ENCODE data around the gene LTO1.

Gene LTO1

GRCh38 chr11:69674886-69675714 lies at the start of gene LTO1:
TSS of gene LTO1 (minus strand) at chr11:69675353. CDS start at chr11:69675239, 114 bp downstream.
- peak within 1 kb of the TSS; percentile 90 for H3K4me3 Mint-ChIP-seq
- ATAC-seq: peak; percentile 89
- no peaks in the 10 kb centered on the region for H3K9me3 Mint-ChIP-seq
- peaks cover 33% of the 10 kb centered on the region for H3K4me1 Mint-ChIP-seq
- H3K27ac Mint-ChIP-seq: peak within 1 kb of the TSS; percentile 92
- peak; percentile 98 for DNase-seq
- peaks cover 17% of the 10 kb centered on the region for H3K36me3 Mint-ChIP-seq (ENCODE audit: low read depth)
- peaks cover 4% of the 10 kb centered on the region for H3K27me3 Mint-ChIP-seq

DNA sequence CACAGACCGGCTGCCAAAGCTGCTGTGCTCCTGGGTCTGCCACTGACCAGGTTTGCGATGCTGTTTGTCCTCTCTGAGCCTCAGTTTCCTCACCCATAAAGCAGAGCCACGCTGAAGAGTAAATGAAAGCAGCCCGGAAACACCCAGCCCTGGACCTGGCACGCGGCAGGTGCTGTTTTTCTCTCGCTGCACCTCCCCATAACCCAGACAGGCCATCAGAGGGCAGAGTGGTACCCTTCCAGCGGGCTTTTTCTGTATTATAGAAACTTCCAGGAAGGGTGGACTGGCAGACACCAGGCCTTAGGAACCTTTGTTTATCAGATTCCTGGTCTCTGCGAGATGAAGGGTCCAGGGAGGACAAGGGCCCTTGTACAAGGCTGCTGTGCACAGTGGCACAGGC lies 46.6 kb upstream of the LTO1 start:
- Mint-ChIP-seq H3K27ac (no peak overlapping the region), H3K9me3 (no peaks in the 10 kb centered on the region), H3K4me1 (no peaks in the 10 kb centered on the region), H3K36me3 (ENCODE audit: low read depth) (no peaks in the 10 kb centered on the region), H3K27me3 (peaks cover 71% of the 10 kb centered on the region), H3K4me3 (no peak overlapping the region)
- DNase-seq (no peak), ATAC-seq (no peak)

- H3K4me3 Mint-ChIP-seq: no peak overlapping the region
- no peak for ATAC-seq
- H3K27me3 Mint-ChIP-seq: peaks cover 68% of the 10 kb centered on the region
- no peak overlapping the region for H3K27ac Mint-ChIP-seq
- no peaks in the 10 kb centered on the region for H3K4me1 Mint-ChIP-seq
- DNase-seq: no peak
- H3K36me3 Mint-ChIP-seq (ENCODE audit: low read depth): no peaks in the 10 kb centered on the region
- H3K9me3 Mint-ChIP-seq: no peaks in the 10 kb centered on the region
These were observed 46.0 kb upstream of the LTO1 start for GRCh38 chr11:69721106-69721505.

- H3K4me1 Mint-ChIP-seq: no peaks in the 10 kb centered on the region
- peaks cover 56% of the 10 kb centered on the region for H3K27me3 Mint-ChIP-seq
- no peak for ATAC-seq
- H3K4me3 Mint-ChIP-seq: no peak overlapping the region
- H3K9me3 Mint-ChIP-seq: no peaks in the 10 kb centered on the region
- no peak overlapping the region for H3K27ac Mint-ChIP-seq
- no peaks in the 10 kb centered on the region for H3K36me3 Mint-ChIP-seq (ENCODE audit: low read depth)
- no peak for DNase-seq
These were observed 43.8 kb upstream of the LTO1 start for GRCh38 chr11:69718912-69719311.

DNA sequence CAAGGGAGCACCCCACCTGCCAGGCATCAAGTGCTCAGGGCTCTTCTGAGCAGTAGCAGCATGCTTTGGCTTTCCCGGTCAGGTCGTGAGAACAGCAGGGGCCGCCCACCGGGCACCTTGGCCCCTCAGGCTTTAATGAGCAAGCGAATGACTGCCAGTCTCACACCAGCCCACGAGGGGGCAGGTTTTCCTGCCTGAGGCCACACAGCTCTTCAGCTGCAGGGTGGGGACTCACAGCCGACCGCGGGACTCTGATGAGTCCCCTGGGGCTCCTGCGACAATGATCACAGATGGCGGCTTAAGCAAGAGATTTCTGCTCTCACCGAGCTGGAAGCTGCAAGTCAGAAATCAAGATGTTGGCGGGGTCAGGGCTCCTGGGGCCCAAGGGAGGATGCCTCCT lies 43.0 kb upstream of the LTO1 start:
- H3K4me1 Mint-ChIP-seq: no peaks in the 10 kb centered on the region
- no peak overlapping the region for H3K4me3 Mint-ChIP-seq
- H3K27ac Mint-ChIP-seq: no peak overlapping the region
- H3K36me3 Mint-ChIP-seq (ENCODE audit: low read depth): no peaks in the 10 kb centered on the region
- no peaks in the 10 kb centered on the region for H3K9me3 Mint-ChIP-seq
- ATAC-seq (peak; percentile 43), DNase-seq (peak; percentile 26)
- peaks cover 49% of the 10 kb centered on the region for H3K27me3 Mint-ChIP-seq

DNA sequence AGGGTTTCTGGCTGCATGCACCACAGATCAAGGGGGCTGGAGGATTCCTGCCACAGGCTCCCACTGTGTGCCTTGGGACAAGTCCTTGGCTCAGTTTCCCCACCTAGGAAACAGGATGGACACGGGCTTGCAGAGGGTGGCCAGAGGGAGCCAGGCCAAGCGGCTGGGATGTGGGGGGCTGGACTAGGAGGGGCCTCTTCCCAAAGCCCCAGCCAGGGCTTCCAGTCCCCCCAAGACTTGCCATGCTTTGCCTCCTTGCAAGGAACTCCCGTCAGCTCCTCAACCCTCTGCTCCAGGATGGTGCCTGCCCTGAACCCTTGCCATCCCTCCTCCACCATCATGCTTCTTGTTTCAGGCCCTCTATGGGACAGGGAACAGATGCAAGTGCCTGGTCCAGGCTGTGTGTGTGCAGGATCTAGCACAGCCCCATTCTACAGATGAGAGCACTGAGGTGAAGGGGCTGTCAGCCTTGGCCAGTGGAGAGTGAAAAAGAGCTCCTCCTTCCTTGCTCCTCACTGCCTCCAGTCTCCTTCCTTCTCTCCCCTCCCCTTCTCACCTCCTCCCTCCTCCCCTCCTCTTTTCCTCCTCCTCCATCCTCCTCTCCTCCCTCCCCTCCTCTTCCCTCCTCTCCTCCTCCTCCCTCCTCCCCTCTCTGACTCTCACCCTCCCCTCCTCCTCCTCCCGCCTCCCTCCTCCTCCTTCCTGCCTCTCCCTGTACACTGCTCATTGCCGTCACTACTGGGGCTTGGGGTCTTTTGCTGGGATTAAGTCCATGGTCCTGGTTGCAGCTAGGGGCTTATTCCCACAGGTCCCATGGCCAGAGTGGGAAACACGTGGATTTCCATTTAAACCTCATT lies 42.0 kb upstream of the LTO1 start:
- H3K27me3 Mint-ChIP-seq: peaks cover 42% of the 10 kb centered on the region
- peaks cover 3% of the 10 kb centered on the region for H3K4me1 Mint-ChIP-seq
- H3K4me3 Mint-ChIP-seq: no peak overlapping the region
- ATAC-seq: no peak
- no peak for DNase-seq
- H3K27ac Mint-ChIP-seq: no peak overlapping the region
- no peaks in the 10 kb centered on the region for H3K36me3 Mint-ChIP-seq (ENCODE audit: low read depth)
- no peaks in the 10 kb centered on the region for H3K9me3 Mint-ChIP-seq

DNA sequence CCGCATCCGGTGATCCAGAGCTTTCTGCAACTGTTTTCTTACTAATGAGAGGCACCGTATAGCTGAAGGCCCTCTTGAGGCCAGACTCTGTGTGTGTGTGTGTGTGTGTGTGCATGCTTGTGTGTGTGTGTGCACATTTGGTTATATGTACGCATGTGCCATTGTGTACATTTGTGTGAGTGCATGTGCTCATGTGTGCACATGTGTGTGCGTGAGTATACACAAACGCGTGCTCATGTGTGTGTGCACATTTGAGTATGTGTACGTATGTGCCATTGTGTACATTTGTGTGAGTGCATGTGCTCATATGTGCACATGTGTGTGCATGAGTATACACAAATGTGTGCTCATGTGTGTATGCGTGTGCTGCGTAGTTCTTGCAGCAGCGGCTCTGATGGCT lies 40.9 kb upstream of the LTO1 start:
- no peak for DNase-seq
- H3K9me3 Mint-ChIP-seq: no peaks in the 10 kb centered on the region
- H3K4me3 Mint-ChIP-seq: no peak overlapping the region
- H3K4me1 Mint-ChIP-seq: peaks cover 9% of the 10 kb centered on the region
- ATAC-seq: no peak
- H3K27me3 Mint-ChIP-seq: peaks cover 39% of the 10 kb centered on the region
- H3K36me3 Mint-ChIP-seq (ENCODE audit: low read depth): no peaks in the 10 kb centered on the region
- no peak overlapping the region for H3K27ac Mint-ChIP-seq

GRCh38 chr11:69715446-69715845 lies 40.3 kb upstream of the LTO1 start:
- Mint-ChIP-seq H3K27ac (no peak overlapping the region), H3K4me1 (peaks cover 9% of the 10 kb centered on the region), H3K36me3 (ENCODE audit: low read depth) (no peaks in the 10 kb centered on the region), H3K9me3 (no peaks in the 10 kb centered on the region), H3K27me3 (peaks cover 34% of the 10 kb centered on the region), H3K4me3 (no peak overlapping the region)
- DNase-seq (no peak), ATAC-seq (no peak)

GRCh38 chr11:69711822-69712801 lies 37.0 kb upstream of the LTO1 start:
- peak overlapping the region; percentile 46 for H3K4me3 Mint-ChIP-seq
- H3K36me3 Mint-ChIP-seq (ENCODE audit: low read depth): no peaks in the 10 kb centered on the region
- no peak for ATAC-seq
- peaks cover 15% of the 10 kb centered on the region for H3K27me3 Mint-ChIP-seq
- peak; percentile 11 for DNase-seq
- no peak overlapping the region for H3K27ac Mint-ChIP-seq
- H3K4me1 Mint-ChIP-seq: peaks cover 9% of the 10 kb centered on the region
- H3K9me3 Mint-ChIP-seq: no peaks in the 10 kb centered on the region

- Mint-ChIP-seq H3K27ac (no peak overlapping the region), H3K27me3 (peaks cover 35% of the 10 kb centered on the region), H3K36me3 (ENCODE audit: low read depth) (no peaks in the 10 kb centered on the region), H3K4me1 (peaks cover 13% of the 10 kb centered on the region), H3K4me3 (no peak overlapping the region), H3K9me3 (no peaks in the 10 kb centered on the region)
- DNase-seq (no peak), ATAC-seq (no peak)
These were observed 33.7 kb upstream of the LTO1 start for GRCh38 chr11:69708736-69709401.

DNA sequence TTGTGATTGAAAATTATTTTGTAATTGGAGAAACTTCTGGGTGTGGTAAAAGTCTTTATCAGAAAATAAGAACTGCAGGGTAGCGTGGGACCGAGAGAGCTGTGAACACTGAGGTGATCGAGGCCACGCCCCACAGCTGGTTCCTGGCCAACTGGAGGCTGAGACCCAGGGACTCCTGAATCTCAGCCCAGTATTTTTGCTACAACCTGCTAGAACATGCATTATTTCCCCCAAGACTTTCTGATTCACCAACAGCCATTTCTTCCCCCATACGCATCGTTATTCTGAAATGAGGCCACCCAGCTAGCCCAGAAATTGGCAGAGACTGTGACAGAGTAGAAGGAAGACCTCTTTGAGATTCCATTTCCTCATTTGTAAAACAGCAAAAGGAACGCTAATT lies 32.0 kb upstream of the LTO1 start:
- ATAC-seq (no peak), DNase-seq (no peak)
- no peak overlapping the region for H3K4me3 Mint-ChIP-seq
- no peak overlapping the region for H3K27ac Mint-ChIP-seq
- no peaks in the 10 kb centered on the region for H3K36me3 Mint-ChIP-seq (ENCODE audit: low read depth)
- no peaks in the 10 kb centered on the region for H3K9me3 Mint-ChIP-seq
- H3K27me3 Mint-ChIP-seq: peaks cover 43% of the 10 kb centered on the region
- peaks cover 14% of the 10 kb centered on the region for H3K4me1 Mint-ChIP-seq

- Mint-ChIP-seq H3K27ac (no peak overlapping the region), H3K9me3 (no peaks in the 10 kb centered on the region), H3K4me3 (no peak overlapping the region), H3K4me1 (peaks cover 7% of the 10 kb centered on the region), H3K27me3 (peaks cover 47% of the 10 kb centered on the region), H3K36me3 (ENCODE audit: low read depth) (no peaks in the 10 kb centered on the region)
- ATAC-seq (no peak), DNase-seq (no peak)
These were observed 31.0 kb upstream of the LTO1 start for GRCh38 chr11:69705901-69706787.

DNA sequence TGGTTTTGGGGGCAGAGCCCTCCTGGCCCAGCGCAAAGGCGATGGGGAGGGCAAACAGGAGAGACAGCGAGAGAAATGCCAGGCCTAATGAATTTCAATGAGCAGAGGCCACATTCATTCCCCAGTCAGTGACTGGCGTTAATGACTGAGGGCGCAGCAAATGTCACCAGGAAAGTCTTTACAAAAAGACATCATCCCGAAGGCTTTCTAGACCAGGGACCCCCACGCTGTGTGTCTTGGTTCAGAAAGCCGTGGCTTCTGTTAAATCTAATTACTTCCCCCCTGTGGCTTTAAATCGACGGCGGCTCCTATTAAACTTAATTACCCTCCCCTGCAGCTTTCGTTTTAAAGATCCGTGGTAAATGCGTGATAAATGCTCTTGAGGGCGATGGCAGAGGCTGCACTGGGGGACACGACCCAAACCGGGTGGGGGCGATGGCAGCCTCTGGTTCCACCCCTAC lies 30.2 kb upstream of the LTO1 start:
- ATAC-seq: no peak
- Mint-ChIP-seq H3K36me3 (ENCODE audit: low read depth) (no peaks in the 10 kb centered on the region), H3K4me1 (peaks cover 7% of the 10 kb centered on the region), H3K9me3 (no peaks in the 10 kb centered on the region), H3K27ac (no peak overlapping the region), H3K27me3 (peaks cover 53% of the 10 kb centered on the region), H3K4me3 (no peak overlapping the region)
- no peak for DNase-seq

Data from activated naive CD8-positive, alpha-beta T cell treated with anti-CD3 and anti-CD28 coated beads, Interleukin-2, amount 50 U/mL, for 24 hours (primary cell).